ENCODE data around the gene LAMP2.
"Not testable (repeated sequence)": the region's sequence is repeated elsewhere in the genome, so short reads cannot be mapped to it uniquely, and the experiment has no call there.

LAMP2 gene

DNA sequence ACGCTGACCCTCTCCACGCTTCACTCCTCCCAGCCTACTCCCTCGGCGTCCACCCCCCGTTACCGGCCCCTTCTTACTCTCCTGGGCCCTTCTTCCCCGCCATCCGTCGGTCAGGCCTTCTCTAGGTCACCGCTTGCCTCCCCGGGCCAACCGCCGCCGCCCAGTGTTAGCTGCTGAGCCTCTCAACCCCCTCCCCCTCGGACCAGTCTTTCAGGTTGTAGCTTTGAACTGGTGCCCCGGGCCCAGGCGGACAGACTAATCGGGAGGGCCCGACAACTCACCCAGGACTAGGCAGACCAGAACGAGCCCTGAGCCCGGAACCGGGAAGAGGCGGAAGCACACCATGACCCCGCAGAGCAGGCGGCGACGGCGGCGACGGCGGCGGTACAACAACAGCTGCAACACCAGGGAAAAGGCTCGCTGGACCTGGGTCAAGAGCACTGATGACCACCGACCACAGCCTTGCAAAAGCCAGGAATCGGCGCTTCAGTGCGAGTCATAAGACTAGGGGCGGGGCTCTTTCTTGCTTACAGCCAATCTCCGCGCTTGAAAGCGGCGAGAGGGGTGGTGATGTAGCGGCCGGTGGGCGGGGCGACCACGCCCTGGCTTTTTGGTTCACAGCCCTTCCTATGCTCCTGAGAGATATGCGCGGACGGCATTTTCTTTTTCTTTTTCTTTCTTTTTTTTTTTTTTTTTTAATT is at the start of gene LAMP2:
TSS of gene LAMP2 (minus strand) at position 472 of the 701 bp plus-strand sequence. CDS start at position 345, 127 bp downstream.
- H3K36me3 ChIP-seq (ENCODE audit: control insufficient read depth, insufficient read depth, low read length) = no peaks in the 10 kb centered on the region
- no peaks in the 10 kb centered on the region for H3K4me1 ChIP-seq (ENCODE audit: control insufficient read depth, insufficient read depth, low read length)
- no peaks in the 10 kb centered on the region for H3K9me3 ChIP-seq (ENCODE audit: control insufficient read depth, low read length)
- H3K9ac ChIP-seq (ENCODE audit: low read length) = peak within 1 kb of the TSS; percentile 93
- peak within 1 kb of the TSS; percentile 41 for H3K4me3 ChIP-seq (ENCODE audit: low read length)
- no peaks in the 10 kb centered on the region for H3K27me3 ChIP-seq (ENCODE audit: control insufficient read depth, insufficient read depth, low read length)

DNA sequence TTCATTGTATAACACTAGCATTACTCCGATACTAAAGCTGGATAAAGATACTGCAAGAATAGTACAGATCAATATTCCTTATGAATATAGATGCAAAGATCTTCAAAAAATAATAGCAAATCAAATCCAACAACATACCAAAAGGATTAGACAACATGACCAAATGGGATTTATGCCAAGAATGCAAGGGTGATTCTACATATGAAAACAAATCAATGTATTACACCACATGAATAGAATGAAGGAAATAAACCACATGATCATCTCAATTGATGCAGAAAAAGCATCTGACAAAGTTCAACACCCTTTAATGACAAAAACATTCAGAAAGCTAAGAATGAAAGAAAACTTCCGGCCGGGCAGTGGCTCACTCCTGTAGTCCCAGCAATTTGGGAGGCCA is 48.8 kb upstream of the LAMP2 start:
- H3K9ac ChIP-seq (ENCODE audit: low read length) = no peak overlapping the region
- no peaks in the 10 kb centered on the region for H3K9me3 ChIP-seq (ENCODE audit: control insufficient read depth, low read length)
- no peak overlapping the region for H3K4me3 ChIP-seq (ENCODE audit: low read length)
- no peaks in the 10 kb centered on the region for H3K27me3 ChIP-seq (ENCODE audit: control insufficient read depth, insufficient read depth, low read length)
- H3K36me3 ChIP-seq (ENCODE audit: control insufficient read depth, insufficient read depth, low read length) = no peaks in the 10 kb centered on the region
- H3K4me1 ChIP-seq (ENCODE audit: control insufficient read depth, insufficient read depth, low read length) = peaks cover 10% of the 10 kb centered on the region

DNA sequence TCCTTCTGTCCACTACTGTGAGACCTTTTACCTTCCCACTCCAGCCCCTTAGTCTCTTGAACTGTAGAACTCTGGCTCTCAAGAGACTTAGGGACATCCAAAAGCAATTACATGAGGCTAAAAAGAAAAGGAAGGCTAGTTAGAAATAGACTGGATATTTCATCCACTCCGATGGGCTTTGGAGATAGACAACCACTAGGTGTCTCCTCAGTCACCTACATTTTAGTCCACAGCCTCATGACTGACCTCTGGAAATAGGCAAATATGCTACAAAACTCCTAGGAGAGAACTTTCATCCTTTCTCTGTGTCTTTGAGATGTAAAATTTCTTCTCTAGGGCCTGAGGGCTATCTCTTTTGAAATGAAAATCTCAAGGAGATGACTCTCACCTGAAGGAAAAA is 45.1 kb upstream of the LAMP2 start:
- Histone ChIP-seq H3K27me3 (ENCODE audit: control insufficient read depth, insufficient read depth, low read length) (no peaks in the 10 kb centered on the region), H3K9ac (ENCODE audit: low read length) (no peak overlapping the region), H3K9me3 (ENCODE audit: control insufficient read depth, low read length) (no peaks in the 10 kb centered on the region), H3K4me3 (ENCODE audit: low read length) (no peak overlapping the region), H3K4me1 (ENCODE audit: control insufficient read depth, insufficient read depth, low read length) (peaks cover 11% of the 10 kb centered on the region), H3K36me3 (ENCODE audit: control insufficient read depth, insufficient read depth, low read length) (no peaks in the 10 kb centered on the region)

DNA sequence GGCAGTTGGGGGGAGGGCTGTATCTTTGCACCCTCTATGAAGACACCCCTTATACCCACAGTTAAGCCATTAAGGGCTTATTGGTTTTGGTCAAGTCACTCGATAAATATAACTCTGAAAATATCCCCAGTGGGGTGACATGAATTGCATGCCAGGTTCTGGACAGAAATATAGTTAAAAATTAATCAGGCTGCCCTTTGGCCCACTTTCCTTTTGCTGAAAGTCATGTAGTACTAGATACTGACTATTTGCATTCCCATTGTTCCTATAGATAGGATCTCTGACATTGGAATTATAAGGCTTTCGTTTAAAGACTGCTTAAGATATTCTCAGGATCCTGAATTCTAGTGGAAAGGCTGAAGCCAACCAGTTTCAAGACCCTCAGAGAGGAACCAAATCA is 43.5 kb upstream of the LAMP2 start:
- H3K36me3 ChIP-seq (ENCODE audit: control insufficient read depth, insufficient read depth, low read length) = no peaks in the 10 kb centered on the region
- no peak overlapping the region for H3K9ac ChIP-seq (ENCODE audit: low read length)

DNA sequence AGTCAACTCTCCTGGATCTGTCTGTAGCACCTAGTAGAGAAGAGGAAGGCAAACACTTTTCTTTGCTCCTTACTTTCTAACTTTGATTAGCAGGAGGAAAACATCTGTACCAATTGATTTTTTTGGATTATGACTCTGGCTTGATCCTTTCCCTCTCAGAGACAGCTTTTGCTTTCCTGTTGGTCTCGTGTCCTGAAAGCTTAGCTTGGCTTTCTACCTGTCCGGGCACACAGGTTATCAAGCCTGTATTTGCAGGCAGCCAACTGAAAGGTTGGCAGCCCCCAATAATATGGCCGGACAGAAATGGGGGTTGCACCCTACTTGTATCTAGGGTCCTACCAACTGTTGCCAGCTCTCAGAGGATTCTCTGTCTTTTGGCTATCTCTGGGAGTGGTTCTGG is 43.1 kb upstream of the LAMP2 start:
- H3K4me3 ChIP-seq (ENCODE audit: low read length) = no peak overlapping the region
- H3K27me3 ChIP-seq (ENCODE audit: control insufficient read depth, insufficient read depth, low read length) = no peaks in the 10 kb centered on the region
- H3K4me1 ChIP-seq (ENCODE audit: control insufficient read depth, insufficient read depth, low read length) = peaks cover 11% of the 10 kb centered on the region
- H3K9ac ChIP-seq (ENCODE audit: low read length) = no peak overlapping the region
- H3K36me3 ChIP-seq (ENCODE audit: control insufficient read depth, insufficient read depth, low read length) = no peaks in the 10 kb centered on the region
- no peaks in the 10 kb centered on the region for H3K9me3 ChIP-seq (ENCODE audit: control insufficient read depth, low read length)

More for the DNA sequence above, 43.5 kb upstream of the LAMP2 start:
- Histone ChIP-seq H3K4me1 (ENCODE audit: control insufficient read depth, insufficient read depth, low read length) (peaks cover 11% of the 10 kb centered on the region), H3K4me3 (ENCODE audit: low read length) (no peak overlapping the region), H3K27me3 (ENCODE audit: control insufficient read depth, insufficient read depth, low read length) (no peaks in the 10 kb centered on the region), H3K9me3 (ENCODE audit: control insufficient read depth, low read length) (no peaks in the 10 kb centered on the region)

DNA sequence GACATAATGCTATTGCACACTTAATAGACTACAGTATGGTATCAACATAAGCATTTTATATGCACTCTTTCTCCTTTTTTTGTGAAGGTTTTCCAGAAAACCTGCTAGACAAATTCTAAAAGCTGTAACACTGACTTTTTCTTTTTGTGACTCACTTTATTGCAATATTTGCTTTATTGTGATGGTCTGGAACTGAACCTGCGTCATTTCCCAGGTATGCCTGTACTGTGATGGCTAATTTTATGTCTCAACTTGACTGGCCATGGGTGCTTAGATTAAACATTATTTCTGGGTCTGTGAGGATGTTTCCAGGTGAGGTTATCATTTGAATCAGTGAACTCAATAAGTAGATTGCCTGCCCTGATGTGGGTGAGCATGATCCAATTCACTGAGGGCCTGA is 35.5 kb upstream of the LAMP2 start:
- no peaks in the 10 kb centered on the region for H3K9me3 ChIP-seq (ENCODE audit: control insufficient read depth, low read length)
- H3K4me1 ChIP-seq (ENCODE audit: control insufficient read depth, insufficient read depth, low read length) = no peaks in the 10 kb centered on the region
- no peaks in the 10 kb centered on the region for H3K27me3 ChIP-seq (ENCODE audit: control insufficient read depth, insufficient read depth, low read length)
- H3K36me3 ChIP-seq (ENCODE audit: control insufficient read depth, insufficient read depth, low read length) = no peaks in the 10 kb centered on the region
- no peak overlapping the region for H3K4me3 ChIP-seq (ENCODE audit: low read length)
- H3K9ac ChIP-seq (ENCODE audit: low read length) = no peak overlapping the region

DNA sequence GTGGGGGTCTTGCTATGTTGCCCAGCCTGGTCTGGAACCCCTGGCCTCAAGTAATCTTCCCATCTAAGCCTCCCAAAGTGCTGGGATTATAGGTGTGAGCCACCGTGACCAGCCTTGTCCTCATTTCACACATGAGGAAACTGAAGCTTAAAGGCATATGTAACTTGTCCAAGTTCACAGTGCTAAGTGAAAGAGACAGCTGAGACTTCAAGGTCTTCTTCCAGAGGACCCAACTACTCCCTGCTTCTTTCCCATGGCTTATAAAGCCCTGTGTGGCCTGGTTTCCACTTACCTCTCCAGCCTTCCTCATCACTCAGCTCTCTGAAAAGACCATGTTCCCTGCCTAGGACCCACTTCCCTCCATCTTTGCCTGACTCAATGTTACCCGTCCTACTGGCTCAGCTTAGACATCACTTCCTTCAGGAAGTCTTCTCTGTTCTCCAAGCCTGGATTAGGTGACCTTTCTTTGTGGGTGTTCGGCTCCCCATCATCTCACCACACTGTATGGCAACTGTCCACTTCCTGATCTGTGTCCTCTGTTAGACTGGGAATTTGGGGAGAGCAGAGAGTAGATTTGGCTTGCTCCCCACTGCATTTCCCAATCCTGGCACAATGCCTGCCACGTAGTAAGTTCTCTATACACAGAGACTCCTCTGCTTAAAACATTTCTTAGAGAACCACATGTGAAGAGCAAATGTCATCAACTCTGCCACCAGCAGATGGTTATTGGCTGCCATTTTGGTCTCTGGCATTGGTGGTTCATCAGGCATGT is 30.4 kb upstream of the LAMP2 start:
- H3K27me3 ChIP-seq (ENCODE audit: control insufficient read depth, insufficient read depth, low read length) = no peaks in the 10 kb centered on the region
- no peak overlapping the region for H3K9ac ChIP-seq (ENCODE audit: low read length)
- H3K36me3 ChIP-seq (ENCODE audit: control insufficient read depth, insufficient read depth, low read length) = no peaks in the 10 kb centered on the region
- H3K4me1 ChIP-seq (ENCODE audit: control insufficient read depth, insufficient read depth, low read length) = no peaks in the 10 kb centered on the region
- H3K9me3 ChIP-seq (ENCODE audit: control insufficient read depth, low read length) = no peaks in the 10 kb centered on the region
- H3K4me3 ChIP-seq (ENCODE audit: low read length) = no peak overlapping the region

DNA sequence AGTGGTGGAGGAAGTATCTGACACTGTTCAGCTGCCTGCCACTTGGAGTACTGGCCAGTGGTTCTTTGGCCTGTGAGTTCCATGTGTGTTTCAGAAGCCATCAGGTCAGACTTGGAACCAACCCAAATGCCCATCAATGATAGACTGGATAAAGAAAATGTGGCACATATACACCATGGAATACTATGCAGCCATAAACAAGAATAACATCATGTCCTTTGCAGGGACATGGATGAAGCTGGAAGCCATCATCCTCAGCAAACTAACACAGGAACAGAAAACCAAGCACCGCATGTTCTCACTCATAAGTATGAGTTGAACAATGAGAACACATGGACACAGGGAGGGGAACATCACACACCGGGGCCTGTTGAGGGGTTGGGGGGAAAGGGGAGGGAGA is 21.0 kb upstream of the LAMP2 start:
- not testable (repeated sequence) for H3K36me3 ChIP-seq (ENCODE audit: control insufficient read depth, insufficient read depth, low read length); H3K9me3 ChIP-seq (ENCODE audit: control insufficient read depth, low read length); H3K27me3 ChIP-seq (ENCODE audit: control insufficient read depth, insufficient read depth, low read length); H3K4me3 ChIP-seq (ENCODE audit: low read length); H3K4me1 ChIP-seq (ENCODE audit: control insufficient read depth, insufficient read depth, low read length); H3K9ac ChIP-seq (ENCODE audit: low read length)

DNA sequence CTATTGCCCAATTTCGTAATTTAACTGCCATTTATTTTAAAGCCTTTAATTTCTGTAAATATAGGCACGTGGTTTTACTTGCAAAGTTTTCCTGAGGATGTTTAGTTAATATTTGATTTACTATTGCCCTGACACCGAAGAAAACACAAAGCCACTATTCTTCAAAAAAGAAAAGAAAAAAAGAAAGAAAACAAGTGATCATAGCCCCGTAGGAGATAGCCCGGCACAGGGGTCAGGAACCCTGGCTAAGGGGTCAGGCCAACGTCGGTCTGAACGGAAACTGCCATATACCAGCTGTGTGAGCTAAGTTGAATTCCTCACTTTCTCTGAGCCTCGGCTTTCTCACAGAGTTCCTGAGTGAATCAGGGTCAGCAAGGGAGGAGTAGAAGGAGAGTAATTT is 17.7 kb upstream of the LAMP2 start:
- Histone ChIP-seq H3K4me3 (ENCODE audit: low read length) (no peak overlapping the region), H3K4me1 (ENCODE audit: control insufficient read depth, insufficient read depth, low read length) (no peaks in the 10 kb centered on the region), H3K9ac (ENCODE audit: low read length) (no peak overlapping the region), H3K9me3 (ENCODE audit: control insufficient read depth, low read length) (no peaks in the 10 kb centered on the region), H3K36me3 (ENCODE audit: control insufficient read depth, insufficient read depth, low read length) (no peaks in the 10 kb centered on the region), H3K27me3 (ENCODE audit: control insufficient read depth, insufficient read depth, low read length) (no peaks in the 10 kb centered on the region)

DNA sequence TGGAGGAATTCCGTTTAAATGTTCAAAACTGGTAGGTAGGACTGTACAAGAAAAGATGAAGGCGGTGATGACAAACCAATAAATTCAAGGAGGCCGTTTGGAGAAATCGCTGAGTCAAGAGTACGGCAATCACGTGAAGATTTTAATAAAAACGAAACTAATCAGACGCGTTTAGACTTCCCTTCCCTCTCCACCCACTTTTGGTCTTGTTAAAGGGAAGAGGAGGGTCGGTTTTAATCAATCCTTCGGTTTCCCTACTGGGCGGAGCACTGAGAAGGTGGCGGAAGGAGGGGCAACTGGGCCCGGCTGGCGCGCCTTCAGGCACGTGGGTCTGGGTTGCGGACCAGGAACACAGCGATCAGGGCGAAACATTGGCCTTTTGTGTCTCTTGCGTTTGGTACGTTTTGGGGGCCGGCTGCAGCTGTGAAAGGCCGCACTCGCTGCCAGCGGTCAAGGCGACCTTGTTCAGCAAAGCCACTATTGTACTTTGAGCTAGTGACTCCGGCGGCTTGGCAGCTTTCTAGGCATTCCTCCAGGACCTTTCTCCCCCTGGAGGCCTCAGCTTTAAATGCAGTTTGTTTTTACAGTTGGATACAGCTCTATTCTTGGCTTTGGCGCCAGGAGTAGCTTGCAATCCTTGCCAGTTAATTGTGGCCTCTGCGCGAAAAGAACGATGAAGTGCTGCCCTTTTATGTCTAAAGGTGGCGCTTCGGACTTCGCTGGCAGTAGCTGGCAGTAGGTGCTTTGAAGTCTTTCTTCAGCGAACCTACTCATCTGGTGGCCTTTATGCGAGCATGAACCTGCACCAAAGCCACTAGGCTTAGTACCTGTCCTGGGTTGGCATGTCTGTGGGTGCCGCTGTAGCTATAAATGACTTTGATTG is 16.8 kb upstream of the LAMP2 start:
- H3K9ac ChIP-seq (ENCODE audit: low read length) = peak overlapping the region; percentile 71

DNA sequence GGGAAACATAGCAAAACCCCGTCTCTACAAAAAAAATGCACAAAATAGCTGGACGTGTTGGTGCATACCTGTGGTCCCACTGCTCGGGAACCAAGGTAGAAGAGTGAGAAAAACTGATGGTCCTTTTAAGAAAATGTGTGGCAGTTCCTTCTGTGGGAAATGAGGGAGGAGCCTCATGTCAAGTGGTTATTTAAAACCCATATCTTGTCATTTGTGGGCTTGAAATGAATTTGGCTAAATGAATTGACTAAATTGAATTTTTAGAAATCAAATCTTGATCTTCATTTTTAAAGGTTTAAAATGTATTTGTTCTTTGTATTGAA is 16.2 kb upstream of the LAMP2 start:
- Histone ChIP-seq H3K9ac (ENCODE audit: low read length) (peak overlapping the region; percentile 71), H3K4me1 (ENCODE audit: control insufficient read depth, insufficient read depth, low read length) (no peaks in the 10 kb centered on the region), H3K9me3 (ENCODE audit: control insufficient read depth, low read length) (no peaks in the 10 kb centered on the region), H3K4me3 (ENCODE audit: low read length) (no peak overlapping the region), H3K27me3 (ENCODE audit: control insufficient read depth, insufficient read depth, low read length) (no peaks in the 10 kb centered on the region), H3K36me3 (ENCODE audit: control insufficient read depth, insufficient read depth, low read length) (no peaks in the 10 kb centered on the region)

More for the DNA sequence above, 16.8 kb upstream of the LAMP2 start:
- Histone ChIP-seq H3K4me3 (ENCODE audit: low read length) (peak overlapping the region; percentile 18), H3K27me3 (ENCODE audit: control insufficient read depth, insufficient read depth, low read length) (no peaks in the 10 kb centered on the region), H3K4me1 (ENCODE audit: control insufficient read depth, insufficient read depth, low read length) (no peaks in the 10 kb centered on the region), H3K9me3 (ENCODE audit: control insufficient read depth, low read length) (no peaks in the 10 kb centered on the region), H3K36me3 (ENCODE audit: control insufficient read depth, insufficient read depth, low read length) (no peaks in the 10 kb centered on the region)

DNA sequence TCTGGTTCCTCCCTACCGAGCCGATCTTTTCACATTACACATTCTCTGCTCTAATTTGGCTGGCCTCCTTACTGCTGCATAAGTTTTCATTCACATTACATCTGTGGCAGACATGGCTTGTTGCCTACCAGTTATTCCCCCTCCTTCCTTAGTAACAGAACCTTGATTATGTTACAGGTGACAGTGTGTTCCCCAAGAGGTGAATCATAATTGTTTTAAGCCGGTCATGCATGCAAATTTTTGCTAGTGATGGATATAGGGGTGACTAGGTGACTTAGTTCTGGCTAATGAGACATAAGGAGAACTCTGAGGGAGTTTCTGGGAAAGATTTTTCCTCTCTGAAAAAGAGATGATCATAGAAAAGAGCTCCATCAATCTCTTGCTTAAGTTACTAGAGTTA is 8.4 kb upstream of the LAMP2 start:
- H3K4me1 ChIP-seq (ENCODE audit: control insufficient read depth, insufficient read depth, low read length) = no peaks in the 10 kb centered on the region
- H3K4me3 ChIP-seq (ENCODE audit: low read length) = no peak overlapping the region
- H3K9ac ChIP-seq (ENCODE audit: low read length) = no peak overlapping the region
- no peaks in the 10 kb centered on the region for H3K27me3 ChIP-seq (ENCODE audit: control insufficient read depth, insufficient read depth, low read length)
- no peaks in the 10 kb centered on the region for H3K36me3 ChIP-seq (ENCODE audit: control insufficient read depth, insufficient read depth, low read length)
- H3K9me3 ChIP-seq (ENCODE audit: control insufficient read depth, low read length) = no peaks in the 10 kb centered on the region

Measured in mucosa of stomach (tissue), 1 donor.